HL-60 (cell line): ENCODE measurements around the gene MED26.

Source experiments
- DNase-seq, 2 experiments: peaks; one replicate each; pipeline ENCODE4 v3.0.0-alpha.2; 2010 to 2020; ENCODE audit warnings: low read depth in 1 of 2, low spot score in 1 of 2
- H3K27ac ChIP-seq: fragments of 250-450 bp; sonication (Bioruptor Pico); replicated peaks from 2 replicates; pipeline ENCODE4 v1.5.1; 2020; ENCODE audit warnings: mild to moderate bottlenecking, moderate library complexity
- H3K27me3 ChIP-seq: fragments of 250-450 bp; sonication (Bioruptor Pico); 2 replicates; pipeline ENCODE4 v1.5.1; 2021; ENCODE audit warnings: mild to moderate bottlenecking, moderate library complexity; ENCODE audit not compliant: insufficient read depth, poor library complexity, severe bottlenecking
- H3K4me3 ChIP-seq: replicated peaks from 2 replicates; pipeline ENCODE4 v1.5.1; 2011; ENCODE audit warnings: mild to moderate bottlenecking, control low read depth, low read length; ENCODE audit not compliant: insufficient read depth
- GABPA ChIP-seq: IDR thresholded peaks from 2 replicates; pipeline ENCODE4 v1.6.1; 2012; ENCODE audit warnings: low read depth
- POLR2AphosphoS5 ChIP-seq: IDR thresholded peaks from 2 replicates; pipeline ENCODE4 v1.6.1; 2012; ENCODE audit warnings: low read depth
- SPI1 ChIP-seq: IDR thresholded peaks from 2 replicates; pipeline ENCODE4 v1.6.1; 2012; ENCODE audit warnings: low read depth, mild to moderate bottlenecking, borderline replicate concordance
- TF ChIP-seq, protein P1 (sequence below): IDR thresholded peaks from one replicate; pipeline ENCODE4 v1.5.1; 2011; ENCODE audit warnings: low read length, control low read depth, inconsistent platforms; ENCODE audit not compliant: insufficient read depth
- TF ChIP-seq, protein P2 (sequence below): IDR thresholded peaks from 2 replicates; pipeline ENCODE4 v1.6.1; 2012; ENCODE audit warnings: low read depth; ENCODE audit not compliant: insufficient replicate concordance

The MED26 gene

DNA sequence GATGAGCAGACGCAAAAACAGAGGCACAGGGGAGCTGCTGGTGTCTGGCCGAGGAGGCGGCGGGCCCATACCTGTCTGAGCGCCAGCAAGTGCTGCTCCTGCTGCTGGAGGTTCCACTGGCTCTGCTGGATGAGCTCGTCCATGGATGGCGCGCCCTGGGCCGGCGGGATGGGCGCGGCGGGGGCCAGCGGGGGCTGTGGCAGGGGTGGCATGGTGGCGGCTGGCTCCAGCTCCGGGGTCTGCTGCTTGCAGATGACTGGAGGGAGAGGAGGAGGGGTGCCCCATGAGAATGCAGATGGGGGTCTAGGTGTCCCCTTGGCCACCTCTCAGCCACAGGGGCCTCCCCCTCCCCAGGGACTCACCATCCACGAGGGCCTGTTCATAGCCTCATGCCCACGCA is 92.6 kb downstream of the MED26 start:
- Histone ChIP-seq H3K27me3 (no peaks in the 10 kb centered on the region), H3K4me3 (no peak overlapping the region), H3K27ac (no peak overlapping the region)
- DNase-seq, result no peak
- TF ChIP-seq GABPA (no peak), POLR2AphosphoS5 (no peak), SPI1 (no peak)
- TF ChIP-seq, protein P1, sequence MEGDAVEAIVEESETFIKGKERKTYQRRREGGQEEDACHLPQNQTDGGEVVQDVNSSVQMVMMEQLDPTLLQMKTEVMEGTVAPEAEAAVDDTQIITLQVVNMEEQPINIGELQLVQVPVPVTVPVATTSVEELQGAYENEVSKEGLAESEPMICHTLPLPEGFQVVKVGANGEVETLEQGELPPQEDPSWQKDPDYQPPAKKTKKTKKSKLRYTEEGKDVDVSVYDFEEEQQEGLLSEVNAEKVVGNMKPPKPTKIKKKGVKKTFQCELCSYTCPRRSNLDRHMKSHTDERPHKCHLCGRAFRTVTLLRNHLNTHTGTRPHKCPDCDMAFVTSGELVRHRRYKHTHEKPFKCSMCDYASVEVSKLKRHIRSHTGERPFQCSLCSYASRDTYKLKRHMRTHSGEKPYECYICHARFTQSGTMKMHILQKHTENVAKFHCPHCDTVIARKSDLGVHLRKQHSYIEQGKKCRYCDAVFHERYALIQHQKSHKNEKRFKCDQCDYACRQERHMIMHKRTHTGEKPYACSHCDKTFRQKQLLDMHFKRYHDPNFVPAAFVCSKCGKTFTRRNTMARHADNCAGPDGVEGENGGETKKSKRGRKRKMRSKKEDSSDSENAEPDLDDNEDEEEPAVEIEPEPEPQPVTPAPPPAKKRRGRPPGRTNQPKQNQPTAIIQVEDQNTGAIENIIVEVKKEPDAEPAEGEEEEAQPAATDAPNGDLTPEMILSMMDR, result no peak
- TF ChIP-seq, protein P2, sequence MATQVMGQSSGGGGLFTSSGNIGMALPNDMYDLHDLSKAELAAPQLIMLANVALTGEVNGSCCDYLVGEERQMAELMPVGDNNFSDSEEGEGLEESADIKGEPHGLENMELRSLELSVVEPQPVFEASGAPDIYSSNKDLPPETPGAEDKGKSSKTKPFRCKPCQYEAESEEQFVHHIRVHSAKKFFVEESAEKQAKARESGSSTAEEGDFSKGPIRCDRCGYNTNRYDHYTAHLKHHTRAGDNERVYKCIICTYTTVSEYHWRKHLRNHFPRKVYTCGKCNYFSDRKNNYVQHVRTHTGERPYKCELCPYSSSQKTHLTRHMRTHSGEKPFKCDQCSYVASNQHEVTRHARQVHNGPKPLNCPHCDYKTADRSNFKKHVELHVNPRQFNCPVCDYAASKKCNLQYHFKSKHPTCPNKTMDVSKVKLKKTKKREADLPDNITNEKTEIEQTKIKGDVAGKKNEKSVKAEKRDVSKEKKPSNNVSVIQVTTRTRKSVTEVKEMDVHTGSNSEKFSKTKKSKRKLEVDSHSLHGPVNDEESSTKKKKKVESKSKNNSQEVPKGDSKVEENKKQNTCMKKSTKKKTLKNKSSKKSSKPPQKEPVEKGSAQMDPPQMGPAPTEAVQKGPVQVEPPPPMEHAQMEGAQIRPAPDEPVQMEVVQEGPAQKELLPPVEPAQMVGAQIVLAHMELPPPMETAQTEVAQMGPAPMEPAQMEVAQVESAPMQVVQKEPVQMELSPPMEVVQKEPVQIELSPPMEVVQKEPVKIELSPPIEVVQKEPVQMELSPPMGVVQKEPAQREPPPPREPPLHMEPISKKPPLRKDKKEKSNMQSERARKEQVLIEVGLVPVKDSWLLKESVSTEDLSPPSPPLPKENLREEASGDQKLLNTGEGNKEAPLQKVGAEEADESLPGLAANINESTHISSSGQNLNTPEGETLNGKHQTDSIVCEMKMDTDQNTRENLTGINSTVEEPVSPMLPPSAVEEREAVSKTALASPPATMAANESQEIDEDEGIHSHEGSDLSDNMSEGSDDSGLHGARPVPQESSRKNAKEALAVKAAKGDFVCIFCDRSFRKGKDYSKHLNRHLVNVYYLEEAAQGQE, result no peak

DNA sequence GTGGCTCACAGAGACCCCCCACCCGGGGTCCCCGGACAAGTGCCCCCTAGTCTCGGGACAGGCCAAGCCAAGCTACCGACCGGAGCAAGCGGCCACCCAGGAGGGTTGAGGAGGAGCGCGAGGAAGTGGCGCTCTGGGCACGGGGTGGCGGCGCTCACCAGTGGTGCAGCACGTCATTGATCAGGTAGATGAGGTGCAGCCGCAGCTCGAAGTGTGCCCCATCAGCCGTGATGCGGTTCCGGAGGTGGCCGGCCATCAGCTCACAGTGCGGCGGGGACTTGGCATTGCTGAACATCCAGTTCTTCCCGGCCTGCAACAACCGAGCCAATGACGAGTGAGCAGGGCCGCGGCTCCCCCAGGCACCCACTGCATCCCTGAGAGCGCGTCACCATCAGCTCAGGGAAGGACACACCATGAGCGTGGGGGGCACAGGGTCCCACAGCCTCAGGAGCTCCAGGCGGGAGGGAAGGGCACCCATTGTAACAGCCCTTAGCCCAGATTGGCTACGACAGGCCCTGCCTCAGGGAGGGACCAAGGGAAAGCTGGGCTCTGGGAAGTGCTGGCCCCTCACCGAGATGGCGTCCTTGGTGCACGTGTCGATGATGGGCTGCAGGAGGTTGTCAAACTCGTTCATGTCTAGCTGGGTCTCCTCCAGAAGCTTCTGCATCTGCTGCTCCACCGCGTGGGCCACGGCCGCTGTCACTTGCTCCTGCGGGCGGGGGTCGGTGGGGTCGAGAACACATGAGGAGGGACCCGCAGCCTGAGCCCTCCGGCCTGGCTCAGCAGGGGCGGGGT is 95.4 kb downstream of the MED26 start:
- TF ChIP-seq POLR2AphosphoS5 (no peak), GABPA (no peak)
- TF ChIP-seq, protein P2, result no peak
- no peak for DNase-seq

DNA sequence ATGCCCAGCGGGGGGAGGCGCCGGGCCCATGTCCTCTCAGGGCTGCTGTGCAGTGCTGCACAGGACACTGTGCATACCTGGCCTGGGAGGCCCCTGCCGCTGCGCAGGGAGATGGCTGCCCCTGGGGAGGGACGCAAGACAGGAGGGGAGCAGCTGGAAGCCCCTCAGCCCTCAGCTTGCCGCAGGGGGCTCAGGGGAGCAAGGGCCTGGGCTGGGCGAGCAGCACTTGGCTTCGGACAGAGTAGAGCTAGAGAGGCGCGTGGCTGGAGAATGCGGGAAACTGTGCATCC is 96.7 kb downstream of the MED26 start:
- Histone ChIP-seq H3K27me3 (no peaks in the 10 kb centered on the region), H3K27ac (no peak overlapping the region), H3K4me3 (no peak overlapping the region)
- no peak for DNase-seq
- TF ChIP-seq SPI1 (no peak), POLR2AphosphoS5 (no peak), GABPA (no peak)
- TF ChIP-seq, protein P1, result no peak
- TF ChIP-seq, protein P2, result no peak

More for the DNA sequence above, 95.4 kb downstream of the MED26 start:
- Histone ChIP-seq H3K27ac (no peak overlapping the region), H3K4me3 (no peak overlapping the region), H3K27me3 (no peaks in the 10 kb centered on the region)
